Neutrophil (primary cell): ENCODE measurements around the gene ELAPOR2.

Source experiments
- H3K27ac ChIP-seq: fragments of 200-600 bp; sonication (generic); 2 replicates; pipeline ENCODE4 v1.5.1; 2016; ENCODE audit warnings: mild to moderate bottlenecking, moderate library complexity
- H3K27me3 ChIP-seq: fragments of 200-600 bp; sonication (generic); 2 replicates; pipeline ENCODE4 v1.6.0; 2016; ENCODE audit warnings: mild to moderate bottlenecking
- H3K36me3 ChIP-seq: fragments of 200-600 bp; sonication (generic); 2 replicates; pipeline ENCODE4 v1.5.1; 2017
- H3K4me1 ChIP-seq, 2 experiments: fragments of 200-600 bp in 1 of 2; sonication (generic) in 1 of 2; 1 replicate in 1 of 2; 2 replicates in 1 of 2; pipeline versions ENCODE4 v1.5.1 to v1.6.1; 2013 to 2016; ENCODE audit warnings: low read depth in 1 of 2, low read length in 1 of 2, mild to moderate bottlenecking in 1 of 2, moderate library complexity in 1 of 2; ENCODE audit not compliant: control insufficient read depth in 1 of 2, insufficient read depth in 1 of 2
- H3K4me3 ChIP-seq, 2 experiments: fragments of 200-600 bp in 1 of 2; sonication (generic) in 1 of 2; 1 replicate in 1 of 2; 2 replicates in 1 of 2; pipeline ENCODE4 v1.5.1; 2013 to 2016; ENCODE audit warnings: low read depth in 1 of 2, low read length in 1 of 2, mild to moderate bottlenecking in 1 of 2, moderate library complexity in 1 of 2
- H3K9me3 ChIP-seq: fragments of 200-600 bp; sonication (generic); 2 replicates; pipeline ENCODE4 v1.5.1; 2016
- CTCF ChIP-seq: fragments of 200-600 bp; sonication (generic); IDR thresholded peaks from 2 replicates; pipeline ENCODE4 v1.5.1; 2016; ENCODE audit warnings: antibody characterized with exemption

The ELAPOR2 gene, protein sequence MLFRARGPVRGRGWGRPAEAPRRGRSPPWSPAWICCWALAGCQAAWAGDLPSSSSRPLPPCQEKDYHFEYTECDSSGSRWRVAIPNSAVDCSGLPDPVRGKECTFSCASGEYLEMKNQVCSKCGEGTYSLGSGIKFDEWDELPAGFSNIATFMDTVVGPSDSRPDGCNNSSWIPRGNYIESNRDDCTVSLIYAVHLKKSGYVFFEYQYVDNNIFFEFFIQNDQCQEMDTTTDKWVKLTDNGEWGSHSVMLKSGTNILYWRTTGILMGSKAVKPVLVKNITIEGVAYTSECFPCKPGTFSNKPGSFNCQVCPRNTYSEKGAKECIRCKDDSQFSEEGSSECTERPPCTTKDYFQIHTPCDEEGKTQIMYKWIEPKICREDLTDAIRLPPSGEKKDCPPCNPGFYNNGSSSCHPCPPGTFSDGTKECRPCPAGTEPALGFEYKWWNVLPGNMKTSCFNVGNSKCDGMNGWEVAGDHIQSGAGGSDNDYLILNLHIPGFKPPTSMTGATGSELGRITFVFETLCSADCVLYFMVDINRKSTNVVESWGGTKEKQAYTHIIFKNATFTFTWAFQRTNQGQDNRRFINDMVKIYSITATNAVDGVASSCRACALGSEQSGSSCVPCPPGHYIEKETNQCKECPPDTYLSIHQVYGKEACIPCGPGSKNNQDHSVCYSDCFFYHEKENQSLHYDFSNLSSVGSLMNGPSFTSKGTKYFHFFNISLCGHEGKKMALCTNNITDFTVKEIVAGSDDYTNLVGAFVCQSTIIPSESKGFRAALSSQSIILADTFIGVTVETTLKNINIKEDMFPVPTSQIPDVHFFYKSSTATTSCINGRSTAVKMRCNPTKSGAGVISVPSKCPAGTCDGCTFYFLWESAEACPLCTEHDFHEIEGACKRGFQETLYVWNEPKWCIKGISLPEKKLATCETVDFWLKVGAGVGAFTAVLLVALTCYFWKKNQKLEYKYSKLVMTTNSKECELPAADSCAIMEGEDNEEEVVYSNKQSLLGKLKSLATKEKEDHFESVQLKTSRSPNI

GRCh38 chr7:87059525-87060287 is at the start of gene ELAPOR2:
ELAPOR2 (minus strand) TSS chr7:87059654; CDS start chr7:87059513, 141 bp downstream.
- Histone ChIP-seq H3K4me3 (no peak within 1 kb of the TSS), H3K36me3 (no peaks in the 10 kb centered on the region), H3K9me3 (no peaks in the 10 kb centered on the region), H3K27ac (no peak within 1 kb of the TSS), H3K27me3 (peaks cover 55% of the 10 kb centered on the region), H3K4me1 (peaks cover 0 to 7% of the 10 kb centered on the region in 2 experiments)
- no peak for TF ChIP-seq CTCF

DNA sequence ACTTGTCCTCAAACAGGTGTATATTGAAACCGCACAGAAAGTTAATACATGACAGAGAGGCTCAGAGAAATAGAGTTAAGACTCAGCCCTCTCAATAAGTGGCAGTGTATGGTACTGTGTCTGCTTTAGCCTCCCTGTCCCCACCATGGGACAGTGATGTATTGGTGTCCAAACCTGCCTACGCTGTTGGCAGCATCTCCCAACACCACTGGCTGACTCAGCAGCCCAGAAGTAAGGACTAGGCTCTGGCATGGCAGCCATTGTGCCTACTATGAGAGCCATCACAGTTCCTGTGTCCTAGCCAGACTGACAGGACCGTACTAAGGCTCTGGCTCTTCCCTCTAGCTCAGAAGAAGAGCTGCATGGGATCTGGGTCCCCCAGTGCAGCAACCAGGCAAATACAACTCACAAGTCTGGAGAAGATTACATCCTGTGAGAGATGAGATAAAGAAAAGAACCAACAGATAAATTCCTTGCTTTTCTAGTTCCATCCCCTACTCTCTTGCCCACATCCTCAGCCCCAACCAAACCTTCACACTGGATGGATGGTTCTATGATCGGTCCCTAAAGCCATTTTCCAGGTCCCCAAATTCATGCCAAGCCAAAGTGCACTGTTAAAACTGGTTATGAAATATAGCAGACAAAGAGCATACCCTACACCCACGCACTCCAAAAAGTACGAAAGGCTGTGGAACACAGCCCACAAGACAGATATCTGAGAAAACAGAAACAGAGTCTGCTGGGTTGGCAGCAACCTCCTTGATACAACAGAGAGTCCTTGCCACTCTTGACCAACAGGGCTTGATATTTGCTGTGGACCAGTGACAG is 48.7 kb upstream of the ELAPOR2 start:
- Histone ChIP-seq H3K36me3 (no peaks in the 10 kb centered on the region), H3K9me3 (no peaks in the 10 kb centered on the region), H3K27me3 (no peaks in the 10 kb centered on the region), H3K27ac (no peak overlapping the region), H3K4me1 (no peaks in the 10 kb centered on the region), H3K4me3 (no peak overlapping the region)
- no peak for TF ChIP-seq CTCF

- no peak for TF ChIP-seq CTCF
- H3K4me1 ChIP-seq, result no peaks in the 10 kb centered on the region
- H3K27ac ChIP-seq, result no peak overlapping the region
- no peaks in the 10 kb centered on the region for H3K9me3 ChIP-seq
- no peaks in the 10 kb centered on the region for H3K27me3 ChIP-seq
- H3K4me3 ChIP-seq, result no peak overlapping the region
- no peaks in the 10 kb centered on the region for H3K36me3 ChIP-seq
Measured at GRCh38 chr7:87106974-87107612, 47.6 kb upstream of the ELAPOR2 start.

GRCh38 chr7:87105401-87105800 is 45.9 kb upstream of the ELAPOR2 start:
- Histone ChIP-seq H3K9me3 (no peaks in the 10 kb centered on the region), H3K36me3 (no peaks in the 10 kb centered on the region), H3K27me3 (no peaks in the 10 kb centered on the region), H3K27ac (no peak overlapping the region), H3K4me3 (no peak overlapping the region), H3K4me1 (no peaks in the 10 kb centered on the region)
- no peak for TF ChIP-seq CTCF
